ENCODE data around the gene FALEC.
"Not testable (repeated sequence)": the region's sequence is repeated elsewhere in the genome, so short reads cannot be mapped to it uniquely, and the experiment has no call there.

The FALEC gene

DNA sequence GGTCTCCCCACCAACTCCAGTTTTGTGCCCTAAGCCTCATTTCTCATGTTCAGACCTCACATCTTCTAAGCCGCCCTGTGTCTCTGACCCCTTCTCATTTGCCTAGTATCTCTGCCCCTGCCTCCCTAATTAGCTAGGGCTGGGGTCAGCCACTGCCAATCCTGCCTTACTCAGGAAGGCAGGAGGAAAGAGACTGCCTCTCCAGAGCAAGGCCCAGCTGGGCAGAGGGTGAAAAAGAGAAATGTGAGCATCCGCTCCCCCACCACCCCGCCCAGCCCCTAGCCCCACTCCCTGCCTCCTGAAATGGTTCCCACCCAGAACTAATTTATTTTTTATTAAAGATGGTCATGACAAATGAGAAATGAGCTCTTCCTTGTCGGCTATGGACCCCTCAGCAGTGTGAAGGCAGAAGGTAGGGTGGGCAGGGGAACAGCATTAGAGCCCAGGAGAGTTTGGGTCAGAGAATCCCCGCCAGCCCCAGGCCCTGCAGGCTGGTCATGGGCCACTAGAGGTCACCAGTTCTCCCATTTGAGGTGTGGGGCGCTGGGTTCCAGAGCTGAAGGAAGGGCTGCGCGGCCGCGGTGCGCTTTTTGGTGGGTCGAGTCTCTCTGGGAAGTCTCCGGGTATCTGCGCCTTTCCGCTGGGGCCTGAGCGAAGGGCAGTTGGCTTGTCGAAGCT lies 45.2 kb downstream of the FALEC start:
- peak; percentile 66 to 81 for DNase-seq

DNA sequence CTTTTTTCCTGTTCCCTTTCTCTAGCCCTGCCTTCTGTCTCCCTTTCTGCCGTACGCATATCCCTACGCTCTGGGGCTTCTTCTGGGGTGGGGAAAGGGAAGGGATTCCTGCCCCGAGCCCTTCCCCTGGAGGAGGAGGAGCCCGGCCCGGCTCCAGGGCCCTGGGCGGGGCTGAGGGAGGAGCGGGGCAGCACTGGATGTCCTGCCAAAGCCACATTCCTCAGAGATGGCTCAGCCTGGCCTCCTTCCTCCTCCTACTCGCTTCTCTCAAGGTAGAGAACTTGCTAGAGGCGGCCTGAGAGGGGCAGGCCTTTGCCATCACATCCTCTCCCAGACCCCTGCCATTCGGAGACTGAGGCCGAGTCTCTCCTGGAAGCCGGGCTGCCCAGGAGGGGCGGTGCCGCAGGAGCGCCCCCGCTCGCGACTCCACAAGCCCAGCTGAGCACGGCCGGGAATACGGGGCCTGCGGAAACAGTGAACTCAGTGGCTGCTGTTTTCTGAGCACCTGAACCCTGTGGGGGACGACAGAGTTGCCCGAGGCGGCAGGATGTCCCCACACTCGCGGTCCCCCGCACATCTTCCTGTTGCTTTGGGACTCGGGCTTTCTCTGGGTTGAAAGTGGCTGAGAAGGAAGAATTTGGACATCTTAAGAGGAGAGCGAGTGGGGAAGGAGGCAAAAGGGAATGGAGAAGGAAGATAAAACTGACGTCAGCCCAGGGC lies 45.9 kb downstream of the FALEC start:
- peak; percentile 77 to 81 for DNase-seq

DNA sequence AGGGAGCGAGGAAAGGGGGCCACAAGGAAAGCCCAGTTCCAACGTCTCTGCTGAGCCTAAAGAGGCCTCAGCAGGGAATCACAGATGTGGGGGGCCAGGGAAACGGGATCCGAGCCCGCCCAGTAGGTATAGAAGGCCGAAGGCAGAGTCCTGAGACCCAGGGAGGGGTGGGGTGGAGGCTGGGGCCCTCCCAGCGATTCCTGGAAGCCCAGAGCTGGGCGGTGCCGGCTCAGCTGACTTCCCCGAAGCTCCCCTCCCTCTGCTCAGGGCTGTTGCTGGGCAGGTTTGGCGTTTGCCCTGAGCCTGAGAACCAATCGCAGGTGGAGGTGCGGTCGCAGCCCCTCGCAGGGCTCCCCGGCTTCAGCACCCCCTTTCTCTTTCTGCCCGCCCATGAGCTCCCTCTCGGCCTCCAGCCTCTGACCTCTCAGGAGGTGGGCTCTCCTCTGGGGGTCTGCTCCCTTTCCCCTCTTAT lies 46.5 kb downstream of the FALEC start:
- peak; percentile 39 to 61 for DNase-seq

DNA sequence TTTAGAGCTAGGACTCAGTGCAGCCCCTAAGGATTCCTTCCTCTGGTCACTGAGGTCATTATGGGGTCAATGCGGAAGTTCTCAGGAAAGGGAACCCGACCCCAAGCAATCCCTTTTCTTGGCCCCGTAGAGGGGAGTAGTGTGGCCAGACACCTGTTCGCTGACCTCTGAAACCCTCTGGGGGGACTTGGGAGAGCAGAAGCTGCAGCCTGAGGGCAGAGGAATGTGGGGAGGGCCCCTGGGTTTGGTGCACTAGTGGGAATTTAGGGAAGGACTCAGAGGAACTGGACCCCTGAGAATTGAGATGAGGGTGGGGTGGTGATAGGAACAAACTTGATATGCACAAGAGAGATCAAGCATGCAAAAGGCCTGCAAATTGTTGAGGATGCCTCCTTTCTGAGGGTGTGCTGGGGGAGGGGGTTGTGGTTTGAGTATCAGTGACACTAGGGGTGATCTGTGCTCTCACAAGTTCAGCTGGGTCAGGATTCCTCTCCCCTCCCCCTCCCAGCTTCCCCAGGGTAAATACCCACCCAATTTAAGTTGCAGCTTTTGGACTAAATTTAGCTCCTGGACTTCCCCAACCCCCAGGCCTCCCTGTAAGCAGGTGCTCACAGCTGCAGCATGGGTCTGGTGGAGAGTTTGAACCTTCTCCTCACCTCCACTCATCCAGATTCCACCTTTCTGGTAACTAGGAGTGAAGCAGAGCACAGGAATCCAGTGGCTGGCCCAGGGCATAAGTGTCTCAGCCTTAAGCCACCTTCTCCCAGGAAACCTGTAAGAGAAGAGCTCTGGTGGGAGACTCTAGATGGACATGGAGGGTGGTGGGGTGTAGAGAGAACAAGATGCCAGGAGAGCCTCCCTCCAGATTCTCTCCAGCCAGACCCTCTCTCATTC lies 47.1 kb downstream of the FALEC start:
- no peak for DNase-seq

DNA sequence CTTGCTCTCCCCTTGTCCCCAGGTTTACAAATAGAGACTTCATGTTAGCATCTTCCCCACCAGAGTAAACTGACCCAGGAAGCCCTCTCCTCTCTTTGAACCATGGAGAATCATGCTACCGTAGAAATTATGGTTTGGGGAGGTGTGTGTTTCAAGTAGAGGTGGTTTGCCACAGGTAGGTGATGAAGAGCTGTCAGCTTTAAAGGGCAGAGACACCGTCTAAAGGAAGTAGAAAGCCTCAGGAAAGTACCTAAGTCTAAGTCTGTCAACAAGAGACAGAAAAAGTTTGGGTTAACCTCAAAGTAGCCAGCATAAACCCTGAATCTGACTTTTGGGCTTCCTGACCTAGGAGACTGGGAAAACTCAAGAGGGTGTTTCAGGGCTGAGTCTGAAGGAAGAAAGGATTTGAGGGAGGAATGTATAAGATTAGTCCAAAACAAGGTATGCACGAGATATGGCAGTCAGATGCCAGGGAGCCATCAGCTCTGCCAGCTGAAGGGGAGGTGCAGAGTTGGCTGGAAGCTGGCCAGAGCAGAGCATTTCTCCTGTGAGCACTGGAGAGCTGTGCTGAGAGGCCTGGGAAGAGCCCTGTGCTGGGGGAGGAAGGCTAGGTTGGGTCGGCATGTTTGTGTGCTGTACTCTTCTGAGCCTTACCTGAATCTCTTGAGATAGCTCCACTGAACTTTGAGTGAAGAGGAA lies 47.9 kb downstream of the FALEC start:
- DNase-seq = no peak

DNA sequence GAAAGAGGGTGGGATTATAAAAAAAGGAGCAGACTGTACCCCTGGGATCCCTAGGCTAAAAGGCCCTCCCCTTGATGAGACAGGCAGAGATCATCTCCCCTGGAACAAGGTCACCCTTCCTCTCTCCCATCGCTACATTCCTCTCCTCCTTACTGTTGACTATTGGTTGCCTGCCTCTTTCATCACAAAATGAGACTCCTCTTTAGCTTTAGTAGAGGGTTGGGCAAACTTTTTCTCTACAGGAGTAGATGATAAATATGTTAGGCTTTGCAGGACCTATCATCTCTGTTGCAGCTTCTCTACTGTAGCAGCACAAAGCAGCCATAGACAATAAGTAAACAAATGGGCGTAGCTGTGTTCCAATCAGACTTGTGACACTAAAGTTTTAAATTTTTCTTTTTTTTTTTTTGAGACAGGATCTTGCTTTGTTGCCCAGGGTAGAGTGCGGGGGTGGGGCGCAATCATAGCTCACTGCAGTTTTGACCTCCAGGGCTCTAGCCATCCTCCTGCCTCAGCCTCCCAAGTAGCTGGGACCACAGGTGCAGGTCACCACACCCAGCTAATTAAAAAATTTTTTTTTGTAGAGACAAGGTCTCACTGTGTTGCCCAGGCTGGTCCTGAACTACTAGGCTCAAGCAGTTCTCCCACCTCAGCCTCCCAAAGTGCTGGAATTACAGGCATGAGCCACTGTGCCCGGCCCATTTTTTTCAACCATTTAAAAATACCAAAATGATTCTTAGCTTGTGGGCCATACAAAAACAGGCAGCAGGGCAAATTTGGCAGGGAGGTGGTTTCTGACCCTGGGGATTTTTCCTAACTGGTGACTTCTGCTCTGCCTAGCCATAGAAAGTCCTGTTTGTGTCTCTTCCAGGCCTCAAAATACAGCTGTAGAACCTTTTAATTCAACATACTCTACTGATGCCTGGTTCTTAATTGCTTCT lies 48.8 kb downstream of the FALEC start:
- DNase-seq = no peak

DNA sequence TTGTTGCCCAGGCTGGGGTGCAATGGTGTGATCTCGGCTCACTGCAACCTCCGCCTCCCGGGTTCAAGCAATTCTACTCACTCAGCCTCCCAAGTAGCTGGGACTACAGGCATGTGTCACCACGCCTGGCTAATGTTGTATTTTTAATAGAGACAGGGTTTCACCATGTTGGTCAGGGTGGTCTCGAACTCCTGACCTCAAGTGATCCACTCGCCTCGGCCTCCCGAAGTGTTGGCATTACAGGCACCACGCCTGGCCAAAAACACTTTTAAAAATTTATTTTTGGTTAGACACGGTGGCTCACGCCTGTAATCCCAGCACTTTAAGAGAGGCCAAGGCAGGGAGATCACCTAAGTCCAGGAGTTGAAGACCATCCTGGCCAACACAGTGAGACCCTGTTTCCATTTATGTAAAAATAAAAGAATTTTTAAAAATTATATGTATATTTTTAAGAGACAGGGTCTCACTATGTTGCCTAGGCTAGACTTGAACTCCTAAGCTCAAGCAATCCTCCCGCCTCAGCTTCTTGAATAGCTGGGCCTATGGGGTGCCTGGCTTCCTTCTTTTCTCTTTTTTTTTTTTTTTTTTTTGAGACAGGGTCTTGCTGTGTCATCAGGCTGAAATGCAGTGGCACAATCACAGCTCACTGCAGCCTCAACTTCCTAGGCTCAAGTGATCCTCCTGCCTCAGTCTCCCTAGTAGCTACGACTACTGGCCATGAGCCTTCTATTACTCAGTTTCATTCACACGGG lies 49.9 kb downstream of the FALEC start:
- not testable (repeated sequence) for DNase-seq

DNA sequence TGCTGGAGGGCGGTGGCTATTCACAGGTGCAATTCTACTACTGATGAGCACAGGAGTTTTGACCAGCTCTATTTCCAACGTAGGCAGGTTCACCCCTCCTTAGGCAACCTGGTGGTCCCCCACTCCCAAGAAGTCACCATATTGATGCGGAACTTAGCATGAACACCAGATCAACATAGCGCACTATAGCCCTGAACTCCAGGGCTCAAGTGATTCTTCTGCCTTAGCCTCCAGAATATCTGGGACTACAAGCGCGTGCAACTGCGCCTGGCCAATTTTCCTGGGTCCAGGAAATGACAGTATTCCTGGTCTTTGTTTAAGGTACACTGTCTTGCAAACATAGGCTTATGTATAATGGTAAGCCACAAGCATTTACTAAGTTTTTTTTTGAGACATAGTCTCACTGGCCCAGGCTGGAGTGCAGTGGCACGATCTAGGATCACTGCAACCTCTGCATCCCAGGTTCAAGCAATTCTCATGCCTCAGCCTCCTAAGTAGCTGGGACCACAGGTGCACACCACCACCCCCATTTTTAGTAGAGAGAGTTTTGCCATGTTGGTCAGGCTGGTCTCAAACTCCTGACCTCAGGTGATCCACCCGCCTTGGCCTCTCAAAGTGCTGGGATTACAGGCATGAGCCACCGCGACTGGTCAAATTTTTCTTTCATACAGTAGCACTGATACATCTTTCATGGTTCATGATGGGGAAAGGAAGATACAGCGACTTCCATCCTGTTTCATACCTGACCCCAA lies 51.2 kb downstream of the FALEC start:
- DNase-seq = no peak

DNA sequence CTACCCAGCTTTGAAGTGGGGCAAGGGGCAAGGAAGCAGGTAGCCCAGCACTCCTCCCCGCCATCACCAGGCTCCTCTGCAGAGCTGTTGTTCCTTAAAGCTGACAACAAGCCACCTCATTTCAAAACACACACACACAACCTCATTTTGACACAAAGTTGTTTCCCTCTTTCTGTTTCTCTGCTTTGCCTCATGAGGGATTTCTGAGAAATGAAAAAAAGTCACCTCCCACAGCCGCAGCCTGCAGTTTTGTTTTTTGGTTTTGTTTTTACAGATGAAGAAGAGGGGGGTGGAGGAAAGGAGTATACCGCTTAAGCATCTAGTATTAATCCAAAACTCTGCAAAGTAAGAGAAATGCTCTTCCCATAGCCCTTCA lies 51.8 kb downstream of the FALEC start:
- DNase-seq = no peak

DNA sequence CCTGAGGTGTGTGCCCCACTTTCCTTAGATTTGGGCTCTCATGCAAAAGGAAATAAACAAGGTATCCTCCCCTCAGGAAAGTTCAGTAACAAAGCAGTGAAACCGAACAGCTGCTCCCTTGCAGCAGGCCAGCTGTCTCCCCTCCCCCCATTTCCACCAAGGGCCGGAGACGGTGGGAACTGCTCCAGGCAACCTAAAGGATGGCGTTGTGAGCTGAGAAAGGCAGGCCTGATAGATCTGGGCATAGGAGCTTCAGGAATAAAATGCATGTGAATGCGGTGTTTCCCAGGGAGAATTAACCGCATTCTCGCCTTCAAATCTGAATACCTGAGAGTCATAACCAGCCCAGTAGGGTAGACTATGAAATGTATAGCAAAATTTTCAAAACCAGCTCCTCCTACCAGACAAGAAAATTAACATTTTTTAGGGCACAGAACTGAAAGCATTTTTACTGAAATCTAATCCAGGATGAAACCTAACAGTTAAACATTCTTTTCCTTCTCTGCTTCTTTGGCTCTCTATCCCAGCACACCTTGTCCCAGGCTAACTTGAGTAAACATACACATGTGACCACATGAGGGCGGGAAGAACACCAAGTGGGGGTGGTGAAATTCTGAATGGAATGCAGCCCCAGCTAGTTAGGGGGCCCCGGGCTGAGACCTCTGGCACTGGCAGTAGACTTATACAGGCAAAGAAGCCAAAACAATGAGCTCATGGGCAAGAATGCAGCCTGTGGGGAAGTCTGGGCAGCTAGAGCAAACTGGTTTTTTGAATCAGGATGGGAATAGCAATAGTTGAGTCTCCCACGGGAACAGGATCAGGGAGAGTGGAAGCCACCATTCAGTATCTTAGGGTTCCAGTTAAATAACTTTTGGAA lies 52.4 kb downstream of the FALEC start:
- DNase-seq = peak; percentile 34 to 66

DNA sequence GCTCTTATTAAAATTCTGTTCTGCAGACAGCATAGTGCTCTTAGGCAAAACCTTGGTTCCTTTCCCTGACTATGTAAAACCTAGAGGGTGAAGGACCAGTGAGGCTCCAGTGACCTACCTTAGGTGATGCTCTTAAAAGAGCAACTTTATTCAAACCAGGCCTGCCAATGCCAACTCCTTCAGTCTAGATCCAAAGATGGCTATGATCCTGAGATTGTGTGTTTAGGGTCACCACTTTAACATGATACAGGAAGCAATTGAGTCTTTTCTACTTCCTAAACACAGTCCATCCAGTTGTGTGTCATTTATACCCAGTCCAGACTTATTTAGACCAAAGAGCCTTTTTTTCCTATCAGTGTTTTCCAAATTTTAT lies 53.0 kb downstream of the FALEC start:
- DNase-seq = no peak

DNA sequence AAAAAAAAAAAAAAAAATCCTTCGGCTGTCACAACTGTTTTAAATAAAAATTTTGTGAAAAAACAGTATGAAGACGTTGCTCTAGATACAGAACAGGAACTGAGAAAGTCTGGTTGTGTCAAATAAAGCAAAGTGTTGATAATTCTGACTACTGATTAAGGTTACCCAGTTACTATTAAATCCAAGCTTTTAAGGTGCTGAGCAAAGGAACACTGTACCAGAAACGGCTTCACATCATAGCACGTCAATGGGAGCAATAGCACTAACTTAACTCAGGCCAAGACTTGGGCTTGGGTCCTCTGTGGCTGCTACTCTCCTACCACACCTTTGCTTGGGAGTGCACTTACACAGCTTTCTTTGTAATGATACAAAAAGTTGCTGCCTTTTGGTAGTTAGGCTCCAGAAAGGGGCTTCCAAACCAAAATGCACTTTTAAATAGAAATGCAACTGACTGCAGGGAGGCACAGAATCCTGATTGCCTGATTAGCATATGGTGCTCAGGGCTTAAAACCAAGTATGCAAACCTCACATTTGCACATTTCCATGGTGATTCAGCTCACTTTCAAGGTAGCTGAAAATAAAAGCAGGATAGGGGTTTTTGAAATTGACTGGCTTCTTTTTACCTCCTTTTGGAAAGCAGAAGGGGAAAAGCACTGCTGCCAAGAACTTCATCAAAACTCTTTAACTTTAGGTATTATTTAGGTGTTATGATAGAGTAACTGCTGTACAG lies 57.5 kb downstream of the FALEC start:
- no peak for DNase-seq

DNA sequence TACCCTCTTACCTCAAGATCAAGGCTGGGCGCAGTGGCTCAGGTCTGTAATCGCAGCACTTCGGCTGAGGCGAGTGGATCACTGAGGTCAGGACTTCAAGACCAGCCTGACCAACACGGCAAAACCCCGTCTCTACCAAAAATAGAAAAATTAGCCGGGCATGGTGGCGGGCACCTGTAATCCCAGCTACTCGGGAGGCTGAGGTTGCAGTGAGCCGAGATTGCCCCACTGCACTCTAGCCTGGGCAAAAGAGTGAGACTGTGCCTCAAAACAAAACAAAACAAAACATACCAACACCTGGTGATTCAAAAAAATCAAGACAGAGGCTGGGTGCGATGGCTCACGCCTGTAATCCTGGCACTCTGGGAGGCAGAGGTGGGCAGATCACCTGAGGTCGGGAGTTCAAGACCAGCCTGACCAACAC lies 58.1 kb downstream of the FALEC start:
- DNase-seq = not testable (repeated sequence)

DNA sequence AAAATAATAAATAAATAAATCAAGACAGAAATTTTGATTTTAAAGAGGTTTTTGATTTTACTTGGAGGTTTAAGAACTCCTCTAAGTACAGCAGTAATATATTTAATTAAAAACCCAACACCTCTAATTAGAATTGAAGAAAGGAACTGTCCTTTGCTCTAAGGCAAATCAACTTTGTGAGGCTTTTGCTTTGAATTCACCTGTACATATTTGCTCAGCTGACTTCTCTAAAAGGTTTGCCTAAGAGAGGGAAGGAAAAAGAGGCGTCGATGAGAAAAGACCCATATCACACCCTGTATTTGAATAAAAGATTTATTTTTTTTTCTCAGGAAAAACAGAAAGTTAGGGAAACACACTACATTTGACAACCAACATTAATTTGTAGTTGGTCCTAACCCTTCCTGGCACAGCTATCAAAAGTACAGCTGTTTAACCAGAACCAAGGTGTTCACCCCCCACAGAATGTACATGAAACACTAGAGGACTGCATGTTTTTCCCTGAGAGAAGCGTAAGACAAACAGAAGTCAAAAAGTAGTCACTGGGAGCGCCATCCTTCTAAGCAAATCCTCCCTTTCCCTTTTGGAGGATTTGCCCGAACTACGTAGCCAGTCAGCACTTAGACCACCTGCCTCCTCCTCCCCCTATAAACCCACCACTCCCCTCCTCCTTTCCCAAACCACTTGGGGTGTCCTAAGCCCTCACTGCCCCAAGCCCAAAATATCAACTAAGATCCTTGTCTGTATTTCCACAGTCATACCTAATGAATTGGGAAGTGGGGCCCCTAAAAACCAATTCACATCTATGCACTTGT lies 58.9 kb downstream of the FALEC start:
- no peak for DNase-seq

DNA sequence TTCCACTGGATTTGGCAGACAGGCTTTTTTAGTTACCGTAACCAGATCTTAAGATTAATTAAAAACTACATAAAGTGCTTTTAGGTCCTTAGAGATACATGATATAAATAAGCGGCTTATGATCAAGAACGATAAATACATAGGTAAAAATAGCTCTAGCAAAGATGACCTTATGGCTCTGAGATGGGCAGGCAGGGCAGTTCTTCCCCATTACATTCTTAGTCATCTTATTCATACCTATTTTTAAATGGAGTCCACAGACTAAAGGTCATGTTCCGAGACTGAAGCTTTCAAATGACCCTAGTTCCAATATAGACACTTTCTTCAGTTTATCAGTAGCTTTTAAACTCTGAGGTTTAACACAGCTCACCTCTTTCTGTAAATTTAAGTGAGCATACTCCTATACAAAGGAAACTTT lies 59.5 kb downstream of the FALEC start:
- DNase-seq = no peak

DNA sequence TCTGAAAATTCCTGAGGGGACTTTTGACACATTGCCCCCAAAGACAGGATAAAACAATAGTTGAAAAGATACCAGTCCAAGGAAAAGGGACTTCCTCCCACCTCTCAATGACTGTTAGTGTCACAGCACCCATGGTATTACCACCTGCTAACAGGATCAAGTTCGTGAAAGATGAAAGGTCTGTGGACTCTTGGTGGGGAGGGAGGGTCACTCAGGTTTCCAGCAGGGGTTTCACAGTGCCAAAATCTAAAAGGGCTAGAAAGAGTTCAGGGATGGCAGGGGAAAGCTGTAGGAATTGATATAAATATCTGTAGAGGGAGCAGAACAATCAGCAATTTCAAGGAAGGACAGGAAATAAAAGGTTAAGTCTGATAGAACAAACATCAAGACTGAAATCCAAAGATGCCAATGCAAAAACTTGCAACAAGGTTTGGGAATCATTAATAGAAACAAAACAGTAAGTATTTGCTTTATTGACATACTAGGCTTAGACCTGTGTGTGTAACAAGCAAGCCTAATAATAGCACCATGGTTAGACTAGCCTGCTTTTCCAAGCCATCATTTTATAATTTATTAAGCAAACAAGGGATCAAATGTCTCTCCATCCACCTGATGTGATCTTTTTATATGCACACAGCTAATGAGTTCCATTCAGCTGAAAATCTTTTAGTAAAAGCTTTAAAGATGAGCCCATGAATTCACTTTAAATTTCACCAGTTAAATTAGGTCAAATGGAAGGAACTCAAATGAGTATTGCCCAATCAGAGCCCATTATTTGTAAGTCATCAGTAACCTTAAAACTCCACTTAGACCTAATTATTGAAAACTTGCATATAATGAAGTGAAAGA lies 60.2 kb downstream of the FALEC start:
- DNase-seq = no peak

DNA sequence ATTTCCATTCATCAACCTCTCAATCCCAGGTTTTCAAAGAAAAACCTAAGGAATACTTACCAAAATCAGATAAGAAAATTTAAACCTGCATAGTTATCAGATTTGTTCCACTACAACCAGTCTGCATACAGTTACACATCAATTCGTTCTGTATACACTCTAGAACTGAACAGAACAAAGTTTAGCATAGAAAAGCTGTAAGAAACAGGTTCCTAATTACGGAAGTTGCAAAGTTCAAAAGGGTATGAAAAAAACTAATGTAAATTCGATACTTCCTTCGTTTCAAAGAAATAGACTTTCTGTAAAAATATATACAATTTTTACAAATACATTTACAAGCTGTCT lies 60.8 kb downstream of the FALEC start:
- DNase-seq = no peak
